ENCODE data around the gene ZBTB46.

DNA sequence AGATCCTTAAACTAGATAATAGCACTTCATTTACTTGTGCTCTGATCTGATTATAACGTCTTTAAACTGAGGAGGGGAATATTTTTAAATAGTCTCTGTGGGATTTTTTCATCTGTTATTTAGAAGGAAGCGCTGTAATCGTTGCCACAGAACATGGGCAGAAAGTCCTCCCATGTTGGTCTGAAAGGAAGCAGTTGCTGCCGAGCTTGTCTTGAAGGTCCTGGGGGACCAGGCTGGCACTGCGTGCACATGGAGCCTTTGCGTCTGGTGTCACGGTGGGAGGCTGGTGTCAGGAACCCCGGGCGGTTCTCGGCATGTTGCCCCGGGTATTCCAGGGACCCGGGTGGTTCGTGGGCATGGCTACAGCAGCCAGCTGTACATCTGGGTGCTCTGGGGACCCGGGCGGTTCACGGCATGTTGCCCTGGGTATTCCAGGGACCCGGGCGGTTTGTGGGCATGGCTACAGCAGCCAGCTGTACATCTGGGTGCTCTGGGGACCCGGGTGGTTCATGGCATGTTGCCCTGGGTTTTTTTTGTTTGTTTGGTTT lies 45.5 kb upstream of the ZBTB46 start:
- TF ChIP-seq, protein P1, sequence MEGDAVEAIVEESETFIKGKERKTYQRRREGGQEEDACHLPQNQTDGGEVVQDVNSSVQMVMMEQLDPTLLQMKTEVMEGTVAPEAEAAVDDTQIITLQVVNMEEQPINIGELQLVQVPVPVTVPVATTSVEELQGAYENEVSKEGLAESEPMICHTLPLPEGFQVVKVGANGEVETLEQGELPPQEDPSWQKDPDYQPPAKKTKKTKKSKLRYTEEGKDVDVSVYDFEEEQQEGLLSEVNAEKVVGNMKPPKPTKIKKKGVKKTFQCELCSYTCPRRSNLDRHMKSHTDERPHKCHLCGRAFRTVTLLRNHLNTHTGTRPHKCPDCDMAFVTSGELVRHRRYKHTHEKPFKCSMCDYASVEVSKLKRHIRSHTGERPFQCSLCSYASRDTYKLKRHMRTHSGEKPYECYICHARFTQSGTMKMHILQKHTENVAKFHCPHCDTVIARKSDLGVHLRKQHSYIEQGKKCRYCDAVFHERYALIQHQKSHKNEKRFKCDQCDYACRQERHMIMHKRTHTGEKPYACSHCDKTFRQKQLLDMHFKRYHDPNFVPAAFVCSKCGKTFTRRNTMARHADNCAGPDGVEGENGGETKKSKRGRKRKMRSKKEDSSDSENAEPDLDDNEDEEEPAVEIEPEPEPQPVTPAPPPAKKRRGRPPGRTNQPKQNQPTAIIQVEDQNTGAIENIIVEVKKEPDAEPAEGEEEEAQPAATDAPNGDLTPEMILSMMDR (IDR thresholded peaks at IDR 0.05): no peak
- no peak for TF ChIP-seq ZFX (IDR thresholded peaks at IDR 0.05; ENCODE audit: borderline replicate concordance)

Measured in 22Rv1 (cell line).